ENCODE data around the gene ZNF689. TPM values are rescaled to one million over a fixed set of nuclear protein-coding genes. Genes with fewer than 3 reads are reported as not detected.

The ZNF689 gene
- total and polyA plus RNA-seq, 8 donors = 2.9 to 6.1 (median 4.8) TPM

GRCh38 chr16:30621765-30622164, 11.6 kb upstream of the ZNF689 start:
- no peaks in the 10 kb centered on the region for H3K4me1 ChIP-seq
- WGBS, 2 donors = 75 to 77% methylated on average over 5 of the region's 5 CpGs
- H3K9me3 ChIP-seq = no peaks in the 10 kb centered on the region
- ATAC-seq = no peak
- H3K4me3 ChIP-seq = no peak overlapping the region
- no peaks in the 10 kb centered on the region for H3K36me3 ChIP-seq
- FAIRE-seq = no peak
- intact Hi-C loops (cut with DNase I) = loop anchor here in 1 of 3 donors (10.0 kb wide), 1 partner anchor 177 kb away; the partner anchor contains the start of gene SEPHS2
- no peak for DNase-seq
- TF ChIP-seq, protein P1, sequence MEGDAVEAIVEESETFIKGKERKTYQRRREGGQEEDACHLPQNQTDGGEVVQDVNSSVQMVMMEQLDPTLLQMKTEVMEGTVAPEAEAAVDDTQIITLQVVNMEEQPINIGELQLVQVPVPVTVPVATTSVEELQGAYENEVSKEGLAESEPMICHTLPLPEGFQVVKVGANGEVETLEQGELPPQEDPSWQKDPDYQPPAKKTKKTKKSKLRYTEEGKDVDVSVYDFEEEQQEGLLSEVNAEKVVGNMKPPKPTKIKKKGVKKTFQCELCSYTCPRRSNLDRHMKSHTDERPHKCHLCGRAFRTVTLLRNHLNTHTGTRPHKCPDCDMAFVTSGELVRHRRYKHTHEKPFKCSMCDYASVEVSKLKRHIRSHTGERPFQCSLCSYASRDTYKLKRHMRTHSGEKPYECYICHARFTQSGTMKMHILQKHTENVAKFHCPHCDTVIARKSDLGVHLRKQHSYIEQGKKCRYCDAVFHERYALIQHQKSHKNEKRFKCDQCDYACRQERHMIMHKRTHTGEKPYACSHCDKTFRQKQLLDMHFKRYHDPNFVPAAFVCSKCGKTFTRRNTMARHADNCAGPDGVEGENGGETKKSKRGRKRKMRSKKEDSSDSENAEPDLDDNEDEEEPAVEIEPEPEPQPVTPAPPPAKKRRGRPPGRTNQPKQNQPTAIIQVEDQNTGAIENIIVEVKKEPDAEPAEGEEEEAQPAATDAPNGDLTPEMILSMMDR (IDR thresholded peaks at IDR 0.05) = no peak
- no peaks in the 10 kb centered on the region for H3K27me3 ChIP-seq
- H3K27ac ChIP-seq = no peak overlapping the region

GRCh38 chr16:30620169-30620568, 10.0 kb upstream of the ZNF689 start:
- FAIRE-seq (no peak), DNase-seq (no peak), ATAC-seq (no peak)
- TF ChIP-seq, protein P1 (IDR thresholded peaks at IDR 0.05) = no peak
- Histone ChIP-seq H3K4me1 (no peaks in the 10 kb centered on the region), H3K4me3 (no peak overlapping the region), H3K27me3 (no peaks in the 10 kb centered on the region), H3K9me3 (no peaks in the 10 kb centered on the region), H3K27ac (no peak overlapping the region), H3K36me3 (no peaks in the 10 kb centered on the region)
- intact Hi-C loops (cut with DNase I) = loop anchor here in 1 of 3 donors (10.0 kb wide), 1 partner anchor 175 kb away; the partner anchor contains the start of gene SEPHS2
- 33 to 35% methylated on average over 3 of the region's 3 CpGs for WGBS, 2 donors

- FAIRE-seq (no peak), ATAC-seq (no peak), DNase-seq (no peak)
- Histone ChIP-seq H3K36me3 (no peaks in the 10 kb centered on the region), H3K9me3 (no peaks in the 10 kb centered on the region), H3K27me3 (no peaks in the 10 kb centered on the region), H3K4me1 (no peaks in the 10 kb centered on the region), H3K27ac (no peak overlapping the region), H3K4me3 (no peak overlapping the region)
- TF ChIP-seq, protein P1 (IDR thresholded peaks at IDR 0.05) = no peak
- intact Hi-C loops (cut with DNase I) = loop anchor here in 1 of 3 donors (10.0 kb wide), 1 partner anchor 175 kb away; the partner anchor contains the start of gene SEPHS2
- WGBS, 2 donors = 82 to 84% methylated on average over 5 of the region's 5 CpGs
These were observed 9.4 kb upstream of the ZNF689 start for GRCh38 chr16:30619638-30620037.

- Histone ChIP-seq H3K4me1 (no peaks in the 10 kb centered on the region), H3K4me3 (no peak overlapping the region), H3K36me3 (no peaks in the 10 kb centered on the region), H3K27ac (no peak overlapping the region), H3K27me3 (no peaks in the 10 kb centered on the region), H3K9me3 (no peaks in the 10 kb centered on the region)
- TF ChIP-seq, protein P1 (IDR thresholded peaks at IDR 0.05) = no peak
- FAIRE-seq (no peak), ATAC-seq (no peak), DNase-seq (no peak)
- intact Hi-C loops (cut with DNase I) = no loop called here
- WGBS, 2 donors = 83 to 88% methylated on average over 4 of the region's 4 CpGs
These were observed 9.0 kb upstream of the ZNF689 start for GRCh38 chr16:30619202-30619601.

DNA sequence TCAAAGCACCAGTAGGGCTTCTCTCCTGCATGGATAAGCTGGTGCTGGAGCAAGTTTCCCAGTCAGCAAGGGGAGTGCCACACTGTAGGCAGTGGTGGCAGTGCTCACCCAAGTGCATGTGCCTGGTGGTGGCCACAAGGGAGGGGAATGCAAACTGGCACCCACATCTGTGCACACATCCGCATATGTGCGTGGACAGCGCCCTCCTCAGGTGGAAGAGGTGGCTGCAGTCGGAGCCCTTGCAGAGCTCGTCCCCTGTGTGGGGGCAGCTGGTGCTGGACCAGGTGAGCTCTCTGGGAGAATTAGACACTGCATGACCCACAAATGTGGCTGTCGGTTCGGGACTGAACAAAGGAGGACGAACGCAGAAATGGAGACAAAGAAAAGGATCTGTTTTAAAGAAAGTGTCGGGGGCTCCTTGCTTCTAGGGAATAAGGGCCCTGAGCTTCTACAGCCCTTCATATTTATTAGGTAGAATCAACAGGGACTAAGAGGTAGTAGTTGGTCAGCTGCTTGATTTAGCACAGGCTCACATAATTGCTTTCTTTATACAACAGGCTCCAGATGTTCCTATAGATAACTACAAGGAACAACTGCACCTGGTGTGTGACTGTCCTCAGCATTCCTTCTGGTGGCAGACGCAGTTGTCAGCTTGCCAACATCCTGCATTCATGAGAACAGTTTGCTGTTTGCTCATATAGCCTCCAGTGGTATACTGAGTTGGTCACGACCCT, 5.3 kb upstream of the ZNF689 start:
- no peaks in the 10 kb centered on the region for H3K9me3 ChIP-seq
- H3K27me3 ChIP-seq = no peaks in the 10 kb centered on the region
- H3K27ac ChIP-seq = no peak overlapping the region
- WGBS, 2 donors = 40 to 49% methylated on average over 12 of the region's 12 CpGs
- ATAC-seq (peak in 3 of 4 donors; percentile 58 to 75 (median 59)), DNase-seq (peak in 3 of 6 donors; percentile 42 to 75 (median 57)), FAIRE-seq (no peak)
- no peak overlapping the region for H3K4me3 ChIP-seq
- intact Hi-C loops (cut with DNase I) = no loop called here
- H3K36me3 ChIP-seq = no peaks in the 10 kb centered on the region
- TF ChIP-seq, protein P1 (IDR thresholded peaks at IDR 0.05) = peak in 2 of 4 donors; percentile 25 to 29
- H3K4me1 ChIP-seq = peaks cover 0 to 3% (median 2%) of the 10 kb centered on the region in 3 donors
